ENCODE data around the gene CAPN7.
"Not testable (repeated sequence)": the region's sequence is repeated elsewhere in the genome, so short reads cannot be mapped to it uniquely, and the experiment has no call there.

CAPN7 gene

GRCh38 chr3:15205934-15206661 lies at the start of gene CAPN7:
Gene CAPN7 (plus strand): TSS chr3:15206246. CDS start chr3:15206496, 250 bp downstream.
- DNase-seq = no peak

DNA sequence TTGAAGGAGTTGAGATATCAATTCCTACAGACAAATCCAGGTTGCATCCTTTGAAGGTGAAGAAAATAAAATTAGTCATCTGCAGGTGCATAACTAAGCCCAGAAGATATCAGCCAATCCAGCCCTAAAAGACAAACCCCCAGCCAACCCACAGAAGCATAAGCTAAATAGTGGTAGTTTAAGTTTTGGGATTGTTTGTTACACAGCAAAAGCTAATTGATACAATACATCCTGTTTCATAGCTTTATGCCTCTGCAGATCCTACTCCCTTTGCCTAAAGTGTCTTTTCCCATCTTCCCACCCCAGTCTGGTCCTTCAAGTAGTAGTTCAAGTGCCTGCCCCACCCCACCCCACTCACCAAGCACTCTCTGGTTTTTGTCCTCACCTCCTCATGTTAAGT lies 48.6 kb upstream of the CAPN7 start:
- DNase-seq = no peak

DNA sequence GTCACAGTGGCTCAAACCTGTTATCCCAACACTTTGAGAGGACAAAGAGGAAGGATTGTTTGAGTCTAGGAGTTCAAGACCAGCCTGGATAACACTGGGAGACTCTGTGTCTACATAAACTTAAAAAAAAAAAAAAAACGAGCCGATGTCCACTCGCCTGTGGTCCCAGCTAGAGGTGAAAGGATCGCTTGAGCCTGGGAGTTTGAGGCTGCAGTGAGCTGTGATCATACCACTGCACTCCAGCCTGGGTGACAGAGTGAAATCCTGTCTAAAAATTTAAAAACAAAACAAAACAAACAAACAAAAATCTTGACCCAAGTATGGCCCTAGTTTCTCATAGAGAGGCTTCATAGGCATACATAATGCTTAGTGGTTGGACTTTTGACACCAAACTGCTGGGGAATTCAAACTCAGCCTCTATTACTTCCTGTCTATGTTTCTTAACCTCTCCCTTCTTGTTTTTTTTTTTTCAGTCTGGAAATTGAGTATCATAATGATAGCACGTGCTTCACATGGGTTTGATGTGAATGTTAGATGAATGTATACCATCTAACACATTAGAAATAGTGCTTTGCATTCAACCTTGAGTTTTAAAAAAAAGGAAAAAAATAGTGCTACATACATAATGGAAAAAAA lies 46.4 kb upstream of the CAPN7 start:
- no peak for DNase-seq

- no peak for DNase-seq
Observed at GRCh38 chr3:15160662-15161061, 45.4 kb upstream of the CAPN7 start.

DNA sequence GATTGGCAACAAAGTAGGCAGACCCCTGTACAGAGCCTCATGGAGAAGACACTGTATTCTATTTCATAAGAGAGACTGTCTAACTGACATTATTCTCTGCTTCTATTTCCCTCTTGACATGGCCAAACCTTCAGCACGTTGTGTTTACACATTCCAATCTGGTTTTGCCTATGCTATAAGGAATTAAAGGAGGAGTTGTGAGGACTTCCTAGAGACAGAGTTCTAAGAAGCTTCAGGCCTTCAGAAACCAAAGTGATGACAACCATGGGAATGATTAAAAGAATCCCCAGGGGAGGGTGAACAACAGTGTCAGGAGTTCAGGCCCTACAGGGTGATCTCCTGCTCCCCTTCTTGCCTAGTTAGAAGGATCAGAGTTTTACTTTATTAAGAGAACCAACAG lies 44.9 kb upstream of the CAPN7 start:
- DNase-seq = no peak

GRCh38 chr3:15163656-15164055 lies 42.4 kb upstream of the CAPN7 start:
- DNase-seq = not testable (repeated sequence)

DNA sequence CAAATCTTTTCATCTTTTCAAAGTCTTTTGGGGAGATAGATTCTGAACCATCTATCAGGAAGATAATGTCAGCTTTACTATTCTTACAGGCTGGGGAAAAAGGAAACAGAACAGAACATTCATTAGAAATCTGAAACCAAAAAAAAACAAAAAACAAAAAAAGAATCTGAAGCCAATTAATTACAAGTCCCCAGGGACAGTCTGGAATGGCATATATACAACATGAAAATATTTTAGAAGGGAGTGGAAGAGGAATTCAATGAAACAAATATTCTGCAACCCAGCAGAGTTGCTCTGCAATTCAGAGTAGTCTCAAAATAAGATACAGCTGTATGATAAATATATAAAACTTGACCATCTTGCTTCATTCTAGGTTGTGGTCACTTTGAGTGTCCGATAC lies 41.7 kb upstream of the CAPN7 start:
- DNase-seq = no peak

DNA sequence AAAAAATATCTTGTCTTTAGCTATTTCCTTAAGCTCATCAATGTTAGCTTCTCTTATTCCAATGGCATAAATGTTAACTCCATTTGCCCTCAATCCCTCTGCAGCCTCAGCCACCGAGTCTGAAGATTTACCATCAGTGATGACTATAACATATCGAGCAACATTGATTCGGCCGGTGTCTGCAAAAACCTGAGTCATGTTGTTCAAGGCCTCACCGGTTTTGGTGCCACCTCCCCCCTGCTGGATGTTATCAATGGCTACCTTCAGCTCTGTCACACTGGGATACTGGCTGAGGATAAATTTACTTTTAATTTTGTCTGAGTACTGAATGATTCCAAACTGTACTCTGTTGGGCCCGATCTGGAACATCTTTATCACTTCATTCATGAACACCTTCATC lies 41.0 kb upstream of the CAPN7 start:
- no peak for DNase-seq

DNA sequence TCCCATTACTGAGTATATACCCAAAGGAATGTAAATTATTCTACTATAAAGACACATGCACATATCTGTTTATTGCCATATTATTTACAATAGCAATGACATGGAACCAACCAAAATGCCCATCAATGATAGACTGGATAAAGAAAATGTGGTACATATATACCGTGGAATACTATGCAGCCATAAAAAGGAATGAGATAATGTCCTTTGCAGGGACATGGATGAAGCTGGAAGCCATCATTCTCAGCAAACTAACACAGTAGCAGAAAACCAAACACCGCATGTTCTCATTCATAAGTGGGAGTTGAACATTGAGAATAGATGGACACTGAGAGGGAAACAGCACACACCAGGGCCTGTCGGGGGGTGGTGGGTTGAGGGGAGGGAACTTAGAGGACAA lies 39.7 kb upstream of the CAPN7 start:
- not testable (repeated sequence) for DNase-seq

GRCh38 chr3:15171096-15171495 lies 35.0 kb upstream of the CAPN7 start:
- DNase-seq = no peak

GRCh38 chr3:15172806-15173205 lies 33.2 kb upstream of the CAPN7 start:
- DNase-seq = no peak

- no peak for DNase-seq
Observed at GRCh38 chr3:15174953-15175352, 31.1 kb upstream of the CAPN7 start.

- no peak for DNase-seq
Observed at GRCh38 chr3:15175605-15176004, 30.4 kb upstream of the CAPN7 start.

DNA sequence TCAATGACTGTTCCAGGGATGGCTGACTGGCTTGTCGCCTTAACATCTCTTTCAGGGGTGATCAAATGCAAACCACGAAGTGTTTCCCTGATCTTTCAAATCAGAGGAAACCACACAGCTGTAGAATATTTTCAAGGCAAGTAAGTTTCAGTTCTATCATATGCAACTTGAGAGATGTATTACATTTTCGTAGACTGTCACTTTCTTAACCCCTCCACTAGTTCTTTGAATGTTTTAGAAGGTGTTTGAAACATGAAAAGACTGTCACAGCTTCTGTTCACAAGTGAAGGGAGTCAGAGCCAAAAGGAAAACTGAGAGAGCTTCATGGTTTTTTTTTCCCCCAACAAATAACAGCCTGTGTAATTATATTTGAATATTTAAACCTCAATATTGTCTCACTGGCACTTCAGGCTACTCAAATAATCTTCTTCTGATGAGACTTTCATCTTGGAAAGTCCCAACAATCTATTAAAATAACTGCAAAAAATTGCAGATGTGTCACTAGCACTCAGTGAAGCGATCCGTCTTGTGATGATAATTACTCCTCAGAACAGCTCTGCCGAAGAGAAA lies 25.9 kb upstream of the CAPN7 start:
- no peak for DNase-seq

- no peak for DNase-seq
Observed at GRCh38 chr3:15181511-15181910, 24.5 kb upstream of the CAPN7 start.

DNA sequence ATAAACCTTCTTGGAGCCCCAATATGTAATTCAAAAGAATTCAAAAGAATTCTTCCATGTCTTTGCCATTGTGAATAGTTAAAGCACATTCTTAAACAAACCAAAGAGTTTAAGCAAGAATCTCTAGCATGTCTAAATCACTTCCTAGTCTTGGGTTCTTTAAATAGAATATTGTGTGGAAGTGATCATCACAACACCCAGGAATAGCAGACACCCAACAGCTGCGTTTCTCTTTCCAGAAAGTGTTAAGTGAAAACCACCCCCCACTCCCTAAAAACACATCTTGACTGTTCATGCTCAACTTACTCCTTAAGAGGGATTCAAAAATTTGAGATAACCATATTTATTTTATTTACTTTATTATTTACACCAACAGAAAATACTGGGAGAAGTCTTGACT lies 24.1 kb upstream of the CAPN7 start:
- no peak for DNase-seq

- no peak for DNase-seq
Observed at GRCh38 chr3:15183011-15183410, 23.0 kb upstream of the CAPN7 start.

- DNase-seq = no peak
Observed at GRCh38 chr3:15185404-15185803, 20.6 kb upstream of the CAPN7 start.

GRCh38 chr3:15186101-15186476 lies 20.0 kb upstream of the CAPN7 start:
- no peak for DNase-seq

DNA sequence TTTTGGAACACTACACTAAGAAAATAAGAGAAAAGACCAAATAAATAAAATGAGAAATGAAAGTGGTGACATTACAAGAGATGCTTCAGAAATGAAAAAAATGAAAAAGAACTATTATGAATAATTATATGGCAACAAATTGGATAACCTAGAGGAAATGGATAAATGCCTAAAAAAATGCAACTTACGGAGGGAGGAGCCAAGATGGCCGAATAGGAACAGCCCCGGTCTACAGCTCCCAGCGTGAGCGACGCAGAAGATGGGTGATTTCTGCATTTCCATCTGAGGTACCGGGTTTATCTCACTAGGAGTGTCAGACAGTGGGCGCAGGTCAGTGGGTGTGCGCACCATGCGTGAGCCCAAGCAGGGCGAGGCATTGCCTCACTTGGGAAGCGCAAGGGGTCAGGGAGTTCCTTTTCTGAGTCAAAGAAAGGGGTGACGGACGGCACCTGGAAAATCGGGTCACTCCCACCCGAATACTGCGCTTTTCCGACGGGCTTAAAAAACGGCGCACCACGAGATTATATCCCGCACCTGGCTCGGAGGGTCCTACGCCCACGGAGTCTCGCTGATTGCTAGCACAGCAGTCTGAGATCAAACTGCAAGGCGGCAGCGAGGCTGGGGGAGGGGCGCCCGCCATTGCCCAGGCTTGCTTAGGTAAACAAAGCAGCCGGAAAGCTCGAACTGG lies 19.4 kb upstream of the CAPN7 start:
- not testable (repeated sequence) for DNase-seq

GRCh38 chr3:15197340-15198029 lies 8.6 kb upstream of the CAPN7 start:
- no peak for DNase-seq

- DNase-seq = no peak
Observed at GRCh38 chr3:15198686-15199085, 7.4 kb upstream of the CAPN7 start.

DNA sequence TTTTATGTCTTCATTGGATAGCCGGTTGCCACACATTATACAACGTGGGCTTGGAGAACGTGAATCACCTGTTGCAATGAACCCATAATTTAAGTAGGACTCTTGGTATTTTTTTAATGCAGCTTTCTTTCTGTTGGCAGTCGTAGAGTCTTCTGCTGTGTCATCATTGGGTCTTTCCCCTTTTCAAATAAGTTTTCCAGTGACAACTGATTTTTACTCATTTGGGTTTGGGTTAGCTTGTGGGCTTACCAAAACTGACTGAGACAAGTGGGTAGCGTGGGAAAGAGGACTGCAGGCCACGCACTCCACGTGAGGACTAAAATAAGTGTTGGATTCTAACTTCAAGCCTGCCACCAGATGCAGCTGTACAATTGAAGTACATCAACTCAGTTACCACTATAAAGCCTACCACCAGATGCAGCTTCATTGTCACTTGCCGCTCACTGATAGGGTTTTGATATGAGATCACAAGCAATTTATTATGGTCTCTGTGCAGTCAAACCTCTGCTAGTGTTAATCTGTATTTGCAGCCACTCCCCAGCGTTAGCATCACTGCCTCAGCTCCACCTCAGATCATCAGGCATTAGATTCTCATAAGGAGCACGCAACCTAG lies 6.4 kb upstream of the CAPN7 start:
- DNase-seq = no peak
